Measurements from ENCODE around the gene PNPT1.

The PNPT1 gene

DNA sequence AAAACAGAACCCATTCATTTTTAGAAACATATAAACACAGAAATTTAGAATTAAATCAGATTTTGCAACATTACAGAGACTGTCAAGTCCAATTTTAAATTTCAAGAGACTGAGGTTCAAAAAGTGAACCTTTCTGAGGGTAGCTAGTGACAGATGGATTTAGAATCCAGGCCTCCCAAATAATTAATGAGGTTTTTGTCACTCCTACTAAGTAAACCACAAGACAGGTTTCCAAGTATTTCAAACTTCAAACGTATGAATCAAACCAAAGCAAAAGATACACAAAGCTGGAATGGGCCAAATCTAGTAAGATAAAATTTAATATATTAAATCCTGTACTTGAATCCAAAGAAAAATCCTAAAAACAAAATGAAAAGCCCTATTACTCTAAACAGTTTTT, 101.5 kb downstream of the PNPT1 start:
- DNase-seq, result no peak

GRCh38 chr2:55590810-55591440, 102.7 kb downstream of the PNPT1 start:
- DNase-seq, result no peak

DNA sequence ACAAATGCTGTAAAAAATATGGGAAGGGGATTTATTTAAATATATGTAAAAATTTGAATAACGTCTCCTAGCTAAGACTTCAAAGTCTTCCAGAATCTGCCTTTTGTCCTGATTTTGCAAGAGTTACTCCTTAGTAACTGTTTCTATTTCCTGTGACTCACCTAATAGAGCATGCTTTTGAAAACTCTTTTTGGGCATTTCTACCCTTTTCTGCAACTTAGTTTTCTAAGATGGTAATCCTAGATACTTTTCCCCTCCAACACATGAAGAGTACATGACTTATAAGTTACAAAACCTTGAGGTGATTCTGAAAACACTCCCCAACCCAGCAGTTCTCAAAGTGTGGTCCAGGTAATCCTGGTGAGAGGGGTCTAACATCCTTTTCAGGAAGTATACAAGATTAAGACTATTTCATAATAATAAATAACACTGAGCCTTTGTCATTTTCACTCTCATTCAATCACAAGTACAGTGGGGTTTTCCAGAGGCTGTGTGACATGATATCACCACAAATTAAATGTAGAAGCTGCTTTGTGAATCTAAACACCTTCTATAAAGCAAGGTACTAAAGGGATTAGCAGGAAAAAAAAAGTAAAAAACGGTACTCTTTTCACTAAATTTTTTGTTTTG, 108.1 kb downstream of the PNPT1 start:
- DNase-seq, result no peak

Measured in femur (tissue), 1 donor.